DND-41 (cell line): ENCODE measurements around the gene HGFAC.

ENCODE experiments used
- EZH2 ChIP-seq: IDR thresholded peaks from 3 replicates; pipeline ENCODE4 v1.6.1; 2012; ENCODE audit warnings: borderline replicate concordance, low read depth, mild to moderate bottlenecking, moderate library complexity, low read length, inconsistent platforms; ENCODE audit not compliant: severe bottlenecking
- TF ChIP-seq, protein P1 (sequence below): IDR thresholded peaks from 2 replicates; pipeline ENCODE4 v1.5.1; 2012; ENCODE audit warnings: borderline replicate concordance, low read length, moderate library complexity, mild to moderate bottlenecking; ENCODE audit not compliant: poor library complexity, severe bottlenecking; ENCODE audit errors: extremely low read depth

DNA sequence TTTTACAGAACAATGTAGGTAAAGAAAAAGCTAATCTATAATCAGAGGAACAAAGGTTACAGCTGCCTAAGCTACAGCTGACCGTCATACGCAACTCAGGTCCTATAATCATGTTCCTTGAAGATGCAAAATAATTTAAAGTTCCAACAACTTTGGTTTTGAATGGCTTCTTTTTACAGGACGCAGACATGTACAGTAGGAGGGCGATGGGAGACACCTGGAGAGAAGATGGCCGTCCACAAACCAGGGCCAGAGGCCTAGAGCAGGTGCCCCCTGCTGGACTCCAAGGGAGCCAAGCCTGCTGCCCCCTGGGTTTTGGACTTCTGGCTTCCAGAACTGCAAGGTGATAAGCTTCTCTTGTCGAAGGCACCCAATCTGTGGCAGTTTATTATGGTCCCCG lies 10.6 kb downstream of the HGFAC start:
- TF ChIP-seq, protein P1, sequence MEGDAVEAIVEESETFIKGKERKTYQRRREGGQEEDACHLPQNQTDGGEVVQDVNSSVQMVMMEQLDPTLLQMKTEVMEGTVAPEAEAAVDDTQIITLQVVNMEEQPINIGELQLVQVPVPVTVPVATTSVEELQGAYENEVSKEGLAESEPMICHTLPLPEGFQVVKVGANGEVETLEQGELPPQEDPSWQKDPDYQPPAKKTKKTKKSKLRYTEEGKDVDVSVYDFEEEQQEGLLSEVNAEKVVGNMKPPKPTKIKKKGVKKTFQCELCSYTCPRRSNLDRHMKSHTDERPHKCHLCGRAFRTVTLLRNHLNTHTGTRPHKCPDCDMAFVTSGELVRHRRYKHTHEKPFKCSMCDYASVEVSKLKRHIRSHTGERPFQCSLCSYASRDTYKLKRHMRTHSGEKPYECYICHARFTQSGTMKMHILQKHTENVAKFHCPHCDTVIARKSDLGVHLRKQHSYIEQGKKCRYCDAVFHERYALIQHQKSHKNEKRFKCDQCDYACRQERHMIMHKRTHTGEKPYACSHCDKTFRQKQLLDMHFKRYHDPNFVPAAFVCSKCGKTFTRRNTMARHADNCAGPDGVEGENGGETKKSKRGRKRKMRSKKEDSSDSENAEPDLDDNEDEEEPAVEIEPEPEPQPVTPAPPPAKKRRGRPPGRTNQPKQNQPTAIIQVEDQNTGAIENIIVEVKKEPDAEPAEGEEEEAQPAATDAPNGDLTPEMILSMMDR = no peak
- no peak for TF ChIP-seq EZH2
